ENCODE results near the gene AXL.

DNA sequence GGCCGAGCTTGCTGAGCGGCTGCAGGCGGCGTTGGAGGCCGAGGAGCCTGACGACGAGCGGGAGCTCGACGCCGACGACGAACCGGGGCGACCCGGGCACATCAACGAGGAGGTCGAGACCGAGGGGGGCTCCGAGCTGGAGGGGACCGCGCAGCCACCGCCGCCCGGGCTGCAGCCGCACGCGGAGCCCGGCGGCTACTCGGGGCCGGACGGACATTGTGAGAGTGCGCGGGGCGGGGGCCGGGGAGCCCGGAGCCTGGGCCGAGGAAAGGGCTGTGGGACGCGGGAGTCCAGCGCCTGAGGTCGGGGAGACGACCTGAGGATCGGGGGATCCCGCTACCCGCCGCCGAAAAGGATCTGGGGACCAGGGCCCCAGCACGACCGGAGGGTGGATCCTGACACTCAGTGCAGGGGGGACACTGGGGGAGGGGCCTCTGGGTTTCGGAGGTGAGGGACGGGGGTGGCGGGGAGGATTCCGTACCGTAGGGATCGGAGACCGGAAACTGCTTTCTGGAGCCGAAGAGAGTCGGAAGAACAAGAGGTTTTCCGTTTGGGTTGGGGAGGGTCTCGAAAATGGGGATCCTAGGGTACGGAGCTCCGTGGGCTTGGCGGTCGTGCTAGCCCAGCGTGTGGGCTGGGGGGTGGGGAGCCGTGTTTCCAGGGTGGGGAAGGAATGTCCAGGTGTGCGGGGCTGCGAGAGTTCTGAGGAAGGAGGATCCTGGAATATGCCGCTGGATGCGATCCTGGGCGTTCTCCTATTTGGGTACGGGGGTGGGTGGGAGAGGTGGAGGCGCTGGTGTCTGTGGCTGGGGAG, 45.8 kb downstream of the AXL start:
- TF ChIP-seq, protein P1, sequence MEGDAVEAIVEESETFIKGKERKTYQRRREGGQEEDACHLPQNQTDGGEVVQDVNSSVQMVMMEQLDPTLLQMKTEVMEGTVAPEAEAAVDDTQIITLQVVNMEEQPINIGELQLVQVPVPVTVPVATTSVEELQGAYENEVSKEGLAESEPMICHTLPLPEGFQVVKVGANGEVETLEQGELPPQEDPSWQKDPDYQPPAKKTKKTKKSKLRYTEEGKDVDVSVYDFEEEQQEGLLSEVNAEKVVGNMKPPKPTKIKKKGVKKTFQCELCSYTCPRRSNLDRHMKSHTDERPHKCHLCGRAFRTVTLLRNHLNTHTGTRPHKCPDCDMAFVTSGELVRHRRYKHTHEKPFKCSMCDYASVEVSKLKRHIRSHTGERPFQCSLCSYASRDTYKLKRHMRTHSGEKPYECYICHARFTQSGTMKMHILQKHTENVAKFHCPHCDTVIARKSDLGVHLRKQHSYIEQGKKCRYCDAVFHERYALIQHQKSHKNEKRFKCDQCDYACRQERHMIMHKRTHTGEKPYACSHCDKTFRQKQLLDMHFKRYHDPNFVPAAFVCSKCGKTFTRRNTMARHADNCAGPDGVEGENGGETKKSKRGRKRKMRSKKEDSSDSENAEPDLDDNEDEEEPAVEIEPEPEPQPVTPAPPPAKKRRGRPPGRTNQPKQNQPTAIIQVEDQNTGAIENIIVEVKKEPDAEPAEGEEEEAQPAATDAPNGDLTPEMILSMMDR (IDR thresholded peaks at IDR 0.05; ENCODE audit: low read length): no peak
- TF ChIP-seq EZH2 (IDR thresholded peaks at IDR 0.05; ENCODE audit: borderline replicate concordance, low read length): no peak

Measured in OCI-LY1 (cell line).